ENCODE results near the gene CIDEB. TPM values are rescaled to one million over a fixed set of nuclear protein-coding genes. Genes with fewer than 3 reads are reported as not detected.
A peak's percentile ranks its signal among the peaks of the same experiment; 100 is the strongest.

The CIDEB gene
- total and polyA plus RNA-seq, 9 of the 15 experiments (the other 6 are each of a cell fraction or from before 2014, with no cell fraction given) = 0.03 to 0.35 (median 0.09) TPM; not detected in 3

DNA sequence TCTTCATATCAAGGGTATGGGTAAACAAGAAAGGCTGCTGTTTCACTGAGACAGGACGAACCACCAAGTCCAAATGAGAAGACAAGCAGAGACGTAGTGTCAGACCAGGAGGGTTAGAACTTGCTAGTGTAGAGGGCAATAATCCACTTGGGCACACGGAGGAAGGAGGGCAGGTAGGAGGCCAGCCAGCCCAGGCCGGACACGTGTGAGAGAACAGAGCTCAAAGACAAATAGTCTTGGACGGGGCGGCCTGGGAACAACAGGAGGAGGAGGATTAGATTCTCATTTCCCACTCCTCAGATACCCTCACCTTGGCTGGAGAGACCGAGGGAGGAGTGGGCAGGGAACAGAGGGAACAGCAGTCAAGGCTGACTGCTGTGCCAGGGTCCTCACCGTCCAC lies 17.0 kb downstream of the CIDEB start:
- ATAC-seq = no peak
- in situ Hi-C loops (cut with MboI) = loop anchor here (10.0 kb wide), 1 partner anchor 276 kb away; no protein-coding TSS in a partner anchor
- no TSS peak for BruUV-seq (replicated peaks)

More for the DNA sequence above, 17.0 kb downstream of the CIDEB start:
- H3K27ac ChIP-seq (ENCODE audit: extremely low read depth, low read depth, low read length) = no peak overlapping the region
- WGBS (ENCODE audit: insufficient coverage, low coverage, missing lambda C conversion rate) = 74% methylated on average over 6 of the region's 9 CpGs
- H3K9ac ChIP-seq (ENCODE audit: insufficient read depth in 1 of 2, low read depth in 2 of 2, low read length in 2 of 2) = peak overlapping the region in 1 of 2 experiments; percentile 58; a peak in 2 of 4 replicates
- no peak for DNase-seq (ENCODE audit: extremely low read depth in 1 of 4, low spot score in 3 of 4)
- POLR2A ChIA-PET = interaction anchor here (0.5 to 1.1 kb wide), 5 partner anchors 9 to 89 kb away, joined by 3 to 4 read pairs (median 3); partner anchors contain the start of genes DHRS1, NOP9 and TSSK4
- peaks cover 30% of the 10 kb centered on the region; the same call in 2 of the 3 replicates for H3K36me3 ChIP-seq (ENCODE audit: control insufficient read depth, insufficient read depth, low read length)
- H3K9me3 ChIP-seq (replicated peaks; ENCODE audit: control insufficient read depth, insufficient read depth, low read depth, low read length) = no peaks in the 10 kb centered on the region
- H3K79me2 ChIP-seq (ENCODE audit: control insufficient read depth, insufficient read depth, low read length) = no peaks in the 10 kb centered on the region
- TF ChIP-seq NFIC (IDR thresholded peaks at IDR 0.05) = no peak
- TF ChIP-seq ZSCAN29 (IDR thresholded peaks at IDR 0.05) = no peak
- no peak for TF ChIP-seq RBM14 (IDR thresholded peaks at IDR 0.05; ENCODE audit: borderline replicate concordance, insufficient read depth, low read depth, low read length)
- TF ChIP-seq EP400 (IDR thresholded peaks at IDR 0.05) = no peak
- no peak for TF ChIP-seq CHD1 (IDR thresholded peaks at IDR 0.05; ENCODE audit: low read length)
- TF ChIP-seq, protein P1, sequence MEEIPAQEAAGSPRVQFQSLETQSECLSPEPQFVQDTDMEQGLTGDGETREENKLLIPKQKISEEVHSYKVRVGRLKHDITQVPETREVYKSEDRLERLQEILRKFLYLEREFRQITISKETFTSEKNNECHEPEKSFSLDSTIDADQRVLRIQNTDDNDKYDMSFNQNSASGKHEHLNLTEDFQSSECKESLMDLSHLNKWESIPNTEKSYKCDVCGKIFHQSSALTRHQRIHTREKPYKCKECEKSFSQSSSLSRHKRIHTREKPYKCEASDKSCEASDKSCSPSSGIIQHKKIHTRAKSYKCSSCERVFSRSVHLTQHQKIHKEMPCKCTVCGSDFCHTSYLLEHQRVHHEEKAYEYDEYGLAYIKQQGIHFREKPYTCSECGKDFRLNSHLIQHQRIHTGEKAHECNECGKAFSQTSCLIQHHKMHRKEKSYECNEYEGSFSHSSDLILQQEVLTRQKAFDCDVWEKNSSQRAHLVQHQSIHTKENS (CRISPR knock-in tag; IDR thresholded peaks at IDR 0.05) = no peak
- TF ChIP-seq ETV5 (CRISPR knock-in tag; IDR thresholded peaks at IDR 0.05; ENCODE audit: low read depth) = no peak
- no peak for TF ChIP-seq PPARD (CRISPR knock-in tag; IDR thresholded peaks at IDR 0.05)
- TF ChIP-seq NFE2L1 (tag; IDR thresholded peaks at IDR 0.05; ENCODE audit: borderline replicate concordance, low read depth) = no peak
- TF ChIP-seq, protein P2, sequence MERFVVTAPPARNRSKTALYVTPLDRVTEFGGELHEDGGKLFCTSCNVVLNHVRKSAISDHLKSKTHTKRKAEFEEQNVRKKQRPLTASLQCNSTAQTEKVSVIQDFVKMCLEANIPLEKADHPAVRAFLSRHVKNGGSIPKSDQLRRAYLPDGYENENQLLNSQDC (CRISPR knock-in tag; IDR thresholded peaks at IDR 0.05) = no peak
- TF ChIP-seq SMARCE1 (IDR thresholded peaks at IDR 0.05) = no peak
- TF ChIP-seq ZNF12 (CRISPR knock-in tag; IDR thresholded peaks at IDR 0.05) = no peak
- TF ChIP-seq, protein P3, sequence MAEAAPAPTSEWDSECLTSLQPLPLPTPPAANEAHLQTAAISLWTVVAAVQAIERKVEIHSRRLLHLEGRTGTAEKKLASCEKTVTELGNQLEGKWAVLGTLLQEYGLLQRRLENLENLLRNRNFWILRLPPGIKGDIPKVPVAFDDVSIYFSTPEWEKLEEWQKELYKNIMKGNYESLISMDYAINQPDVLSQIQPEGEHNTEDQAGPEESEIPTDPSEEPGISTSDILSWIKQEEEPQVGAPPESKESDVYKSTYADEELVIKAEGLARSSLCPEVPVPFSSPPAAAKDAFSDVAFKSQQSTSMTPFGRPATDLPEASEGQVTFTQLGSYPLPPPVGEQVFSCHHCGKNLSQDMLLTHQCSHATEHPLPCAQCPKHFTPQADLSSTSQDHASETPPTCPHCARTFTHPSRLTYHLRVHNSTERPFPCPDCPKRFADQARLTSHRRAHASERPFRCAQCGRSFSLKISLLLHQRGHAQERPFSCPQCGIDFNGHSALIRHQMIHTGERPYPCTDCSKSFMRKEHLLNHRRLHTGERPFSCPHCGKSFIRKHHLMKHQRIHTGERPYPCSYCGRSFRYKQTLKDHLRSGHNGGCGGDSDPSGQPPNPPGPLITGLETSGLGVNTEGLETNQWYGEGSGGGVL (CRISPR knock-in tag; IDR thresholded peaks at IDR 0.05) = no peak
- no peak for TF ChIP-seq ZNF785 (CRISPR knock-in tag; IDR thresholded peaks at IDR 0.05)
- no peak for TF ChIP-seq IRF2 (CRISPR knock-in tag; IDR thresholded peaks at IDR 0.05)
- no peak for TF ChIP-seq GTF2A2 (tag; IDR thresholded peaks at IDR 0.05)
- TF ChIP-seq, protein P4, sequence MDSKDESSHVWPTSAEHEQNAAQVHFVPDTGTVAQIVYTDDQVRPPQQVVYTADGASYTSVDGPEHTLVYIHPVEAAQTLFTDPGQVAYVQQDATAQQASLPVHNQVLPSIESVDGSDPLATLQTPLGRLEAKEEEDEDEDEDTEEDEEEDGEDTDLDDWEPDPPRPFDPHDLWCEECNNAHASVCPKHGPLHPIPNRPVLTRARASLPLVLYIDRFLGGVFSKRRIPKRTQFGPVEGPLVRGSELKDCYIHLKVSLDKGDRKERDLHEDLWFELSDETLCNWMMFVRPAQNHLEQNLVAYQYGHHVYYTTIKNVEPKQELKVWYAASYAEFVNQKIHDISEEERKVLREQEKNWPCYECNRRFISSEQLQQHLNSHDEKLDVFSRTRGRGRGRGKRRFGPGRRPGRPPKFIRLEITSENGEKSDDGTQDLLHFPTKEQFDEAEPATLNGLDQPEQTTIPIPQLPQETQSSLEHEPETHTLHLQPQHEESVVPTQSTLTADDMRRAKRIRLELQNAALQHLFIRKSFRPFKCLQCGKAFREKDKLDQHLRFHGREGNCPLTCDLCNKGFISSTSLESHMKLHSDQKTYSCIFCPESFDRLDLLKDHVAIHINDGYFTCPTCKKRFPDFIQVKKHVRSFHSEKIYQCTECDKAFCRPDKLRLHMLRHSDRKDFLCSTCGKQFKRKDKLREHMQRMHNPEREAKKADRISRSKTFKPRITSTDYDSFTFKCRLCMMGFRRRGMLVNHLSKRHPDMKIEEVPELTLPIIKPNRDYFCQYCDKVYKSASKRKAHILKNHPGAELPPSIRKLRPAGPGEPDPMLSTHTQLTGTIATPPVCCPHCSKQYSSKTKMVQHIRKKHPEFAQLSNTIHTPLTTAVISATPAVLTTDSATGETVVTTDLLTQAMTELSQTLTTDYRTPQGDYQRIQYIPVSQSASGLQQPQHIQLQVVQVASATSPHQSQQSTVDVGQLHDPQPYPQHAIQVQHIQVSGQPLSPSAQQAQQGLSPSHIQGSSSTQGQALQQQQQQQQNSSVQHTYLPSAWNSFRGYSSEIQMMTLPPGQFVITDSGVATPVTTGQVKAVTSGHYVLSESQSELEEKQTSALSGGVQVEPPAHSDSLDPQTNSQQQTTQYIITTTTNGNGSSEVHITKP (IDR thresholded peaks at IDR 0.05; ENCODE audit: partially characterized antibody) = no peak
- H3K4me3 ChIP-seq = no peak overlapping the region
- intact Hi-C loops (cut with micrococcal nuclease) = no loop called here
- H3K27me3 ChIP-seq (ENCODE audit: control insufficient read depth in 2 of 2, insufficient read depth in 2 of 2, low read length in 2 of 2) = no peaks in the 10 kb centered on the region
- no peaks in the 10 kb centered on the region for H3K4me1 ChIP-seq (replicated peaks in 1 of 2; ENCODE audit: control insufficient read depth in 2 of 2, insufficient read depth in 2 of 2, low read length in 2 of 2)
- H3K9me1 ChIP-seq (ENCODE audit: control insufficient read depth, insufficient read depth, low read length) = no peaks in the 10 kb centered on the region
- CTCF ChIA-PET (ENCODE audit: low intra/inter-chr PET ratio) = no interaction called here
- H3K4me2 ChIP-seq (ENCODE audit: insufficient read depth, low read length) = no peak overlapping the region
- H2AFZ ChIP-seq (ENCODE audit: low read depth, low read length) = no peak overlapping the region
- no peaks in the 10 kb centered on the region for H4K20me1 ChIP-seq (replicated peaks; ENCODE audit: control insufficient read depth, insufficient read depth, low read length)
- no peak for FAIRE-seq

Data from K562 (cell line).